ENCODE measurements around the gene AQP12A. TPM values are rescaled to one million over a fixed set of nuclear protein-coding genes. Genes with fewer than 3 reads are reported as not detected.

Gene AQP12A
- polyA plus RNA-seq, 1 donor (not counting 4 experiments of a cell fraction or from before 2014, with no cell fraction given): not detected

DNA sequence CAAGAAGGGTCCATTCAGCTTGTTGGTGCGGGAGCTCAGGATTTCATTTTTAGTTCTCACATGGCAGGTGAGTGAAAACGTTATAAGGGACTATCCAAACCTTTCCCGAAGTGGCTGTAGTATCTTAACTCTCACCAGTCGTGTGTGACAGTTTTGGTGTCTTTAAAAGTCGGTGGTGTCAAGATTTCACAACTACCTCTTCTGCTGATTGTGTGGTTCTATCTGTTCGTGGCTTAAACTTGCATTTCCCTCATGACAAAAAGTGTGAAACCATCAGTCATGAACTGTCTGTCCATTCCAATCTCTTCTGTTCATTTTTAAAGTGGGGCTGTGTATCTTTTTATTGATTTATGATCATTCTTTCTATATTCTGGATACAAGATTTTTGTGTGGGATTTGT, 5.2 kb upstream of the AQP12A start:
- Histone ChIP-seq H3K4me2 (ENCODE audit: control insufficient read depth, extremely low read depth, insufficient read depth, low read depth, low read length) (no peak overlapping the region), H3K27me3 (ENCODE audit: control insufficient read depth, extremely low read depth, insufficient read depth, low read length) (peaks cover 16% of the 10 kb centered on the region), H3K9me3 (ENCODE audit: control insufficient read depth, low read depth, low read length) (no peaks in the 10 kb centered on the region), H3K4me3 (ENCODE audit: control insufficient read depth in 2 of 3, extremely low read depth in 1 of 3, insufficient read depth in 2 of 3, low read depth in 1 of 3, low read length in 3 of 3) (no peak overlapping the region), H3K9ac (ENCODE audit: control insufficient read depth, extremely low read depth, insufficient read depth, low read length) (no peak overlapping the region), H3K79me2 (ENCODE audit: control insufficient read depth, insufficient read depth, low read length) (no peaks in the 10 kb centered on the region), H3K27ac (ENCODE audit: control insufficient read depth, insufficient read depth, low read length) (no peak overlapping the region), H3K4me1 (ENCODE audit: control insufficient read depth, extremely low read depth, insufficient read depth, low read length) (no peaks in the 10 kb centered on the region), H2AFZ (ENCODE audit: control insufficient read depth, low read length) (no peak overlapping the region), H4K20me1 (ENCODE audit: control insufficient read depth, extremely low read depth, insufficient read depth, low read length) (no peaks in the 10 kb centered on the region), H3K9me1 (ENCODE audit: control insufficient read depth, extremely low read depth, insufficient read depth, low read length) (no peaks in the 10 kb centered on the region), H3K36me3 (ENCODE audit: control insufficient read depth in 2 of 2, extremely low read depth in 1 of 2, insufficient read depth in 2 of 2, low read length in 2 of 2) (no peaks in the 10 kb centered on the region)
- DNase-seq (ENCODE audit: low read depth, low spot score): no peak
- TF ChIP-seq, protein P1, sequence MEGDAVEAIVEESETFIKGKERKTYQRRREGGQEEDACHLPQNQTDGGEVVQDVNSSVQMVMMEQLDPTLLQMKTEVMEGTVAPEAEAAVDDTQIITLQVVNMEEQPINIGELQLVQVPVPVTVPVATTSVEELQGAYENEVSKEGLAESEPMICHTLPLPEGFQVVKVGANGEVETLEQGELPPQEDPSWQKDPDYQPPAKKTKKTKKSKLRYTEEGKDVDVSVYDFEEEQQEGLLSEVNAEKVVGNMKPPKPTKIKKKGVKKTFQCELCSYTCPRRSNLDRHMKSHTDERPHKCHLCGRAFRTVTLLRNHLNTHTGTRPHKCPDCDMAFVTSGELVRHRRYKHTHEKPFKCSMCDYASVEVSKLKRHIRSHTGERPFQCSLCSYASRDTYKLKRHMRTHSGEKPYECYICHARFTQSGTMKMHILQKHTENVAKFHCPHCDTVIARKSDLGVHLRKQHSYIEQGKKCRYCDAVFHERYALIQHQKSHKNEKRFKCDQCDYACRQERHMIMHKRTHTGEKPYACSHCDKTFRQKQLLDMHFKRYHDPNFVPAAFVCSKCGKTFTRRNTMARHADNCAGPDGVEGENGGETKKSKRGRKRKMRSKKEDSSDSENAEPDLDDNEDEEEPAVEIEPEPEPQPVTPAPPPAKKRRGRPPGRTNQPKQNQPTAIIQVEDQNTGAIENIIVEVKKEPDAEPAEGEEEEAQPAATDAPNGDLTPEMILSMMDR (optimal IDR thresholded peaks at IDR 0.05 in 1 of 3, IDR thresholded peaks at IDR 0.05 in 1 of 3, conservative IDR thresholded peaks at IDR 0.05 in 1 of 3; ENCODE audit: extremely low read depth in 1 of 3, insufficient read depth in 2 of 3, low read length in 3 of 3): no peak
- TF ChIP-seq EZH2 (IDR thresholded peaks at IDR 0.05; ENCODE audit: low read length): no peak
- FAIRE-seq: no peak
- dilution Hi-C loops (cut with MboI; ENCODE audit: extremely low pct_ligation_motif_present, low sequenced_read_pairs): no loop called here

DNA sequence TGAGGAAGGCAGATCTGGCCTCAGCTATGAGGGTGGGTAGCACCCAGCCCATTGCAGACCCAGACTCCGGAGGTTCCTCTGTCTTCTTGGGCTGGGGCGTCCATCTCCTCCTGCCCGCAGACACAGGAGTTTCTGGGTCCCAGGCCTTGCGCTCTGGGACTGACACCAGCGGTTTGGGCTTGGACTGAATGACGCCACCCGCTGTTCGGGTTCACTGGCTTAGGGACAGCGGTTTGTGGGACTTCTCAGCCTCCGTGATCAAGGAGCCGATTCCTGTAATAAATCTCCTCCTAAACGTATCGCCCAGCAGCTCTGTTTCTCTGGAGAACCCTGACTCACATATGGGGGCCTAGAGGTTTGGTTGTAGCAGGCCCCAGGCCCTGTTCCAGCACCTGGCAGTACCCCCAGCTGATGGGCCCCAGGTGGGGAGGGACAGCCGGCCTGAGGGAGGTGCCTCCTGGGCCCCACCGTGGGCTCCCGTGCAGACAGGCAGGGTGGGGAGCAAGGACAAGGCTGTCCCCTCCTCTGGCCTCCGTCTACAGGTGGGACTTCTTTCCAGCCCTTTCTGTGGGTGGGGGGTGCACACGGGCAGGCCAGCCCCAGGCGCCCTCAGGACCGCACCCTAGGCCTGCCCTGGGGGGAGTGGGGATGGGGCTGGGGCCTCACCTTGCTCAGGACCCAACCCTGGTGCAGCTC, 4.5 kb upstream of the AQP12A start:
- no peaks in the 10 kb centered on the region for H3K79me2 ChIP-seq (ENCODE audit: control insufficient read depth, insufficient read depth, low read length)
- H3K27me3 ChIP-seq (ENCODE audit: control insufficient read depth, extremely low read depth, insufficient read depth, low read length): peaks cover 16% of the 10 kb centered on the region
- H2AFZ ChIP-seq (ENCODE audit: control insufficient read depth, low read length): no peak overlapping the region
- H3K9me3 ChIP-seq (ENCODE audit: control insufficient read depth, low read depth, low read length): no peaks in the 10 kb centered on the region
- TF ChIP-seq, protein P1 (optimal IDR thresholded peaks at IDR 0.05 in 1 of 3, IDR thresholded peaks at IDR 0.05 in 1 of 3, conservative IDR thresholded peaks at IDR 0.05 in 1 of 3; ENCODE audit: extremely low read depth in 1 of 3, insufficient read depth in 2 of 3, low read length in 3 of 3): no peak
- no peak for TF ChIP-seq EZH2 (IDR thresholded peaks at IDR 0.05; ENCODE audit: low read length)
- FAIRE-seq (no peak), DNase-seq (ENCODE audit: low read depth, low spot score) (no peak)
- no peak overlapping the region for H3K9ac ChIP-seq (ENCODE audit: control insufficient read depth, extremely low read depth, insufficient read depth, low read length)
- H3K27ac ChIP-seq (ENCODE audit: control insufficient read depth, insufficient read depth, low read length): no peak overlapping the region
- no peaks in the 10 kb centered on the region for H4K20me1 ChIP-seq (ENCODE audit: control insufficient read depth, extremely low read depth, insufficient read depth, low read length)
- no peak overlapping the region for H3K4me3 ChIP-seq (ENCODE audit: control insufficient read depth in 2 of 3, extremely low read depth in 1 of 3, insufficient read depth in 2 of 3, low read depth in 1 of 3, low read length in 3 of 3)
- no peaks in the 10 kb centered on the region for H3K9me1 ChIP-seq (ENCODE audit: control insufficient read depth, extremely low read depth, insufficient read depth, low read length)
- no peaks in the 10 kb centered on the region for H3K36me3 ChIP-seq (ENCODE audit: control insufficient read depth in 2 of 2, extremely low read depth in 1 of 2, insufficient read depth in 2 of 2, low read length in 2 of 2)
- dilution Hi-C loops (cut with MboI; ENCODE audit: extremely low pct_ligation_motif_present, low sequenced_read_pairs): no loop called here
- no peak overlapping the region for H3K4me2 ChIP-seq (ENCODE audit: control insufficient read depth, extremely low read depth, insufficient read depth, low read depth, low read length)
- no peaks in the 10 kb centered on the region for H3K4me1 ChIP-seq (ENCODE audit: control insufficient read depth, extremely low read depth, insufficient read depth, low read length)
